ENCODE results near the gene GSG1. TPM values are rescaled to one million over a fixed set of nuclear protein-coding genes. Genes with fewer than 3 reads are reported as not detected.

The GSG1 gene
- not detected in 2 replicates for total RNA-seq

DNA sequence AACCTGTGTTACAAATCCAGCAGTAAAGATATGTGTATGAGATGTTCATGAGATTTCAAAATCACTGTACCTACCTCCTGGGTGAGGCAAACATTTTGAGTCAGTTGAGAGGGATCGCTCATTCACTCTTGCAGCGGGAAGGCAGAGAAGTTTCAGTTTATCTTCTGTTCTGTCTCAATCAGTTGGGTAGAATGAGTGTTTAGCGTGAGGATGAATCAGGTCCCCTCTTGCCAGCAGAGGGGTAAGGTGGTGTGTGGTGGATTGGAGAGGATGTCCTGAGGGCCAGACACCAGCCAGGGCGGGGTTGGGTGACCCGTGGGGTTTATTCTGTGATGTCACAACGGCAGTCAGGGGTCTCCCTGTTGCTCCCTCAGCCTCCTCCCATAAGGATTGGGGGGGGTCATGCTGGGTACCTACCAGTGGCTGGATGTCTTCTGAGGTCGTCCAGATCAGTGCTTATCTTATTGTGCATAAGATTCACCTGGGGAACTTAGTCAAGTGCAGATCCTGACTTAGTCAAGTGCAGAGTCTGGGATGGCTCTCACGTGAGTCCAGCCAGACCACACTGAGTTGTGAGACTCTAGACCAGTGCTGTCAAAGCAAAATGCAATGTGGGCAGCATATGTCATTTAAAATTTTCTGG, at the start of gene GSG1:
TSS of gene GSG1 (minus strand) at position 277 of the 643 bp plus-strand sequence. CDS start at position 122, 155 bp downstream.
- Histone ChIP-seq H3K27me3 (ENCODE audit: control insufficient read depth, insufficient read depth, low read length) (no peaks in the 10 kb centered on the region), H3K4me3 (ENCODE audit: low read depth, low read length) (no peak within 1 kb of the TSS), H3K36me3 (ENCODE audit: control insufficient read depth, insufficient read depth, low read length) (no peaks in the 10 kb centered on the region)
- no peak for DNase-seq (ENCODE audit: low read depth)
- TF ChIP-seq, protein P1, sequence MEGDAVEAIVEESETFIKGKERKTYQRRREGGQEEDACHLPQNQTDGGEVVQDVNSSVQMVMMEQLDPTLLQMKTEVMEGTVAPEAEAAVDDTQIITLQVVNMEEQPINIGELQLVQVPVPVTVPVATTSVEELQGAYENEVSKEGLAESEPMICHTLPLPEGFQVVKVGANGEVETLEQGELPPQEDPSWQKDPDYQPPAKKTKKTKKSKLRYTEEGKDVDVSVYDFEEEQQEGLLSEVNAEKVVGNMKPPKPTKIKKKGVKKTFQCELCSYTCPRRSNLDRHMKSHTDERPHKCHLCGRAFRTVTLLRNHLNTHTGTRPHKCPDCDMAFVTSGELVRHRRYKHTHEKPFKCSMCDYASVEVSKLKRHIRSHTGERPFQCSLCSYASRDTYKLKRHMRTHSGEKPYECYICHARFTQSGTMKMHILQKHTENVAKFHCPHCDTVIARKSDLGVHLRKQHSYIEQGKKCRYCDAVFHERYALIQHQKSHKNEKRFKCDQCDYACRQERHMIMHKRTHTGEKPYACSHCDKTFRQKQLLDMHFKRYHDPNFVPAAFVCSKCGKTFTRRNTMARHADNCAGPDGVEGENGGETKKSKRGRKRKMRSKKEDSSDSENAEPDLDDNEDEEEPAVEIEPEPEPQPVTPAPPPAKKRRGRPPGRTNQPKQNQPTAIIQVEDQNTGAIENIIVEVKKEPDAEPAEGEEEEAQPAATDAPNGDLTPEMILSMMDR (IDR thresholded peaks at IDR 0.05; ENCODE audit: insufficient read depth, low read length, poor library complexity, severe bottlenecking), result no peak

DNA sequence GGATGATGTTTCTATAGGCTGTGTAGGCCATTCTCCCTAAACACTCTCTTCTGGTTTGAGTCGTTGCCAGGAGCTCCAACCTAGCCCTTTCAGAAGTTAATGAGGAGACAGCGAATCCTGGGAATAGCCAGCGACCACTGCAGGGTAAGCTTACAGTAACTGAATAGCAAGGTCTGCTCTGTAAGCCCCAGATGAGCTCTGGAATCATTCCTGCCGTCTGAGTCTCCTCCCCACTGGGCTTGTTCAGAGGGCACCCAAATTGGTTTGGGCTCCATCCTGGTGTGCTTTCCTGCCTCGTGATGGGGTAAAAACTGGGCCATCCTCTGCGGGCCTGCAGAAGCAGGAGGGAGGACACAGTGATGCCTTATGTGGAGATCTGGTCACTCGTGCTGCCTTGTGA, 49.7 kb upstream of the GSG1 start:
- H3K27me3 ChIP-seq (ENCODE audit: control insufficient read depth, insufficient read depth, low read length), result no peaks in the 10 kb centered on the region
- no peak for DNase-seq (ENCODE audit: low read depth)
- H3K36me3 ChIP-seq (ENCODE audit: control insufficient read depth, insufficient read depth, low read length), result no peaks in the 10 kb centered on the region
- TF ChIP-seq, protein P1 (IDR thresholded peaks at IDR 0.05; ENCODE audit: insufficient read depth, low read length, poor library complexity, severe bottlenecking), result no peak
- H3K4me3 ChIP-seq (ENCODE audit: low read depth, low read length), result no peak overlapping the region

DNA sequence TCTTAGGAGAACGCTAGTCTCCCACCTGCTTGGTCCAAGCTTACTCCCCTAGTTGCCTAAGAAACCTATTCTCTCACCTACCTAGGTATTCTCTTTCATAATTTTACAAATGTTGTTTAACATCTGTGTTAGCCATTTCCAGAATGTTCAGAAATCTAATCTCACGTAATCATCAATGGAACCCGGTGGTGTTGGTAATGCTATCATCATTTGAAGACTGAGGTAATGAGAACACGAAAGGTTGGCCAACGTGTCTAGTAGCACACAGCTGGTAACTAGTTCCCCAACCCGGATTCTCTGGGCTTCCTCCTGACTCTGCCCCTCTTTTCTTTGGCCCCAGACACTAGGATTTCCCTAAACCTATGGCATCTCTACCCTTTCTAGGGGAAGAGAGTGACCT, 49.3 kb upstream of the GSG1 start:
- TF ChIP-seq, protein P1 (IDR thresholded peaks at IDR 0.05; ENCODE audit: insufficient read depth, low read length, poor library complexity, severe bottlenecking), result no peak

DNA sequence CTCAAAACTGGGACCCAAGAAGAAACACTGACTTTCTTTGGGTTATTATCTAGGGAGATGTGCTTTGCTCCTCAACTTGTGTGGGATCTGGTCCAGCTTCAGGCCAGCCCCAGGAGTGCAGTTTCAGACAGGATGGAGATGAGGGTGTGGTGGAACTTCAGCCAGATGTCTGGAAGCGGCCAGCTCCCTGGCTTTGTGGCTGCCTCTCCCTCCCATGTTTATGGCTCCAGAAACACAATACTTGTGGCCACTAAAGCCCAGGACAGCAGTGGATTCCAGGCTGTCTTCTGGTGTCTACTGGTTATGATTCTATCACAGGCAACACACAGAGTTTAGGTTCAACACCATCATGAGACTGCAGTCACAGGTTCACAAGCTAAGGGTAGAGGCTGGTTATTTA, 48.8 kb upstream of the GSG1 start:
- TF ChIP-seq, protein P1 (IDR thresholded peaks at IDR 0.05; ENCODE audit: insufficient read depth, low read length, poor library complexity, severe bottlenecking), result no peak
- no peak overlapping the region for H3K4me3 ChIP-seq (ENCODE audit: low read depth, low read length)

More for the DNA sequence above, 49.3 kb upstream of the GSG1 start:
- DNase-seq (ENCODE audit: low read depth), result no peak
- Histone ChIP-seq H3K4me3 (ENCODE audit: low read depth, low read length) (no peak overlapping the region), H3K36me3 (ENCODE audit: control insufficient read depth, insufficient read depth, low read length) (no peaks in the 10 kb centered on the region), H3K27me3 (ENCODE audit: control insufficient read depth, insufficient read depth, low read length) (no peaks in the 10 kb centered on the region)

DNA sequence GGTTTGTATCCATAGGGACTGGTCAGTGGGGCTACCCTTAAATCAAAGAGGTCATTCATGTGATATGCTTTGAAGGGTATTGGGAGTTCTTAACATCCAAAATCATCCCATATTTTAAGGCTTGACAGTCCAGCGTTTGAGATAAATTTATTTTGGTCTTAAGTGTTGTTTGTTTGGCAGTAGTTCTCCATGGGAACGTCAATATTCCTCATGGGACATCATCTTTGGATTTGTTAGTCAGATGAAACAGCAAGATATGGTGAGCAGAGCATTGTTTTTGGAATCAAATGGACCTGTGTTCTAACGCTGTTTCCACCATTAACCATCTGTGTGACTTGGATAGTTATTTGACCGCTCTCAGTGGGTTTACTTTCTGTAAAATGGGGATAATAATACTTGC, 45.9 kb upstream of the GSG1 start:
- DNase-seq (ENCODE audit: low read depth), result no peak
- TF ChIP-seq, protein P1 (IDR thresholded peaks at IDR 0.05; ENCODE audit: insufficient read depth, low read length, poor library complexity, severe bottlenecking), result no peak
- no peaks in the 10 kb centered on the region for H3K36me3 ChIP-seq (ENCODE audit: control insufficient read depth, insufficient read depth, low read length)
- no peaks in the 10 kb centered on the region for H3K27me3 ChIP-seq (ENCODE audit: control insufficient read depth, insufficient read depth, low read length)
- H3K4me3 ChIP-seq (ENCODE audit: low read depth, low read length), result no peak overlapping the region

More for the DNA sequence above, 48.8 kb upstream of the GSG1 start:
- no peaks in the 10 kb centered on the region for H3K27me3 ChIP-seq (ENCODE audit: control insufficient read depth, insufficient read depth, low read length)
- no peak for DNase-seq (ENCODE audit: low read depth)
- no peaks in the 10 kb centered on the region for H3K36me3 ChIP-seq (ENCODE audit: control insufficient read depth, insufficient read depth, low read length)

DNA sequence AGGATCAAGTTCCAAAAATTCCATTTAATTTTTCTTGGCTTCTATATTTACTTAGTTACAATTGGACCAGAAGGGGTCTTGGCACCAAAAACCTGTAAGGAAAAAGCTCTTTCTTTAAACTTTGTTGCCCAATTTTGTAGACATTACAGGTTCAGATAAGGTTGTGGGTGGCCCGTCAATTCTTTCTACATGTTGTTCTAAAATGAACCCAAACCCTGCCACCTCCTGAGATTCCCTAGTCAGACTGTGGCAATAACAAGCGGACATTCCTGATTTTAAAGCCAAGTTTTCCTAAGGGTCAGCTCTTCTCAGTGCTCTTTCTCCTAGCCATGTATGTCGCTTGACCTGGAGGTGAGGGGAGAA, 45.0 kb upstream of the GSG1 start:
- no peaks in the 10 kb centered on the region for H3K27me3 ChIP-seq (ENCODE audit: control insufficient read depth, insufficient read depth, low read length)
- H3K36me3 ChIP-seq (ENCODE audit: control insufficient read depth, insufficient read depth, low read length), result no peaks in the 10 kb centered on the region
- TF ChIP-seq, protein P1 (IDR thresholded peaks at IDR 0.05; ENCODE audit: insufficient read depth, low read length, poor library complexity, severe bottlenecking), result no peak
- DNase-seq (ENCODE audit: low read depth), result no peak
- H3K4me3 ChIP-seq (ENCODE audit: low read depth, low read length), result no peak overlapping the region

Measured in kidney epithelial cell (primary cell).